Uterus (tissue), 2 donors: ENCODE data around the gene DDX20.

Experiments used
- CTCF ChIP-seq, 4 experiments: fragments of 200-600 bp in 2 of 4; fragments of 450-650 bp in 2 of 4; sonication (generic) in 2 of 4; IDR thresholded peaks; one replicate each; pipeline ENCODE4 v1.5.1; 2016 to 2019; ENCODE audit warnings: antibody characterized with exemption in 4 of 4, mild to moderate bottlenecking in 2 of 4, moderate library complexity in 1 of 4
- POLR2A ChIP-seq, 2 donors: fragments of 450-650 bp; IDR thresholded peaks; one replicate each; pipeline ENCODE4 v1.6.1; 2016; ENCODE audit warnings: antibody characterized with exemption in 2 of 2, mild to moderate bottlenecking in 1 of 2, moderate library complexity in 1 of 2

- TF ChIP-seq CTCF (IDR thresholded peaks at IDR 0.05) (no peak), POLR2A (IDR thresholded peaks at IDR 0.05) (no peak)
These were observed 36.0 kb upstream of the DDX20 start for GRCh38 chr1:111719674-111720132.
